Stomach (tissue), 9 donors: ENCODE measurements around the gene NTRK2. TPM values are rescaled to one million over a fixed set of nuclear protein-coding genes. Genes with fewer than 3 reads are reported as not detected.

Source experiments
- DNase-seq, 2 donors: peaks; one replicate each; pipeline versions ENCODE4 v3.0.0 to v3.0.0-alpha.2; 2013 to 2019
- H3K27ac ChIP-seq, 5 donors: fragments of 200-600 bp in 4 of 5; sonication (generic) in 4 of 5; one replicate each; pipeline ENCODE4 v1.5.1; 2013 to 2019; ENCODE audit warnings: mild to moderate bottlenecking in 1 of 5, moderate library complexity in 1 of 5
- H3K27me3 ChIP-seq, 3 donors: fragments of 200-600 bp; sonication (generic); one replicate each; pipeline ENCODE4 v1.5.1; 2017 to 2019; ENCODE audit warnings: mixed run types in 1 of 3
- H3K36me3 ChIP-seq, 4 donors: fragments of 200-600 bp; sonication (generic); 1 replicate in 3 of 4; 2 replicates in 1 of 4; pipeline ENCODE4 v1.5.1; 2016 to 2019
- H3K4me1 ChIP-seq, 4 donors: fragments of 200-600 bp; sonication (generic); one replicate each; pipeline ENCODE4 v1.5.1; 2016 to 2019
- H3K4me3 ChIP-seq, 4 donors: fragments of 200-600 bp; sonication (generic) in 3 of 4; one replicate each; pipeline ENCODE4 v1.5.1; 2016 to 2019; ENCODE audit warnings: mild to moderate bottlenecking in 1 of 4
- H3K9me3 ChIP-seq, 4 donors: fragments of 200-600 bp; sonication (generic); one replicate each; pipeline ENCODE4 v1.5.1; 2016 to 2019
- EP300 ChIP-seq: sonication (generic); formaldehyde crosslinking; IDR thresholded peaks from one replicate; pipeline ENCODE4 v1.6.1; 2017; ENCODE audit warnings: antibody characterized with exemption
- POLR2A ChIP-seq, 4 donors: fragments of 450-650 bp; IDR thresholded peaks; one replicate each; pipeline ENCODE4 v1.6.1; 2016; ENCODE audit warnings: antibody characterized with exemption in 4 of 4, control low read depth in 2 of 4, mild to moderate bottlenecking in 1 of 4, moderate library complexity in 1 of 4
- POLR2AphosphoS5 ChIP-seq, 3 donors: sonication (generic); formaldehyde crosslinking; IDR thresholded peaks; one replicate each; pipeline ENCODE4 v1.6.1; 2016; ENCODE audit warnings: antibody characterized with exemption in 3 of 3
- WGBS, 5 donors: extraction: QIAGEN DNeasy Blood & Tissue Kit in 3 of 5; methylation state at CpG; one replicate each; pipeline versions ENCODE4 v1.1.5 to v1.1.7; 2013 to 2018; 5-methylcytosine and 5-hydroxymethylcytosine counted together
- intact Hi-C: fragments of 100-400 bp; cut with DNase I; formaldehyde crosslinking; loops from one replicate; pipeline ENCODE4 v1.15.1; 2023; ENCODE audit warnings: low total_unique reads
- polyA plus RNA-seq, 3 donors: library from polyadenylated mRNA; stranded (reverse); fragments of 200-250 nt; gene quantifications; one replicate each; pipeline ENCODE4 v1.2.3, GENCODE V29; 2013
- total RNA-seq, 5 donors: library from RNA; depleted of rRNA; stranded (reverse); fragments of >200 nt; gene quantifications; one replicate each; pipeline versions ENCODE4 v1.1.0 to v1.2.3, GENCODE V29; 2014 to 2016
- TF ChIP-seq, protein P1 (sequence below), 7 experiments: fragments of 450-650 bp in 4 of 7; fragments of 200-600 bp in 3 of 7; sonication (generic) in 3 of 7; IDR thresholded peaks; one replicate each; pipeline ENCODE4 v1.5.1; 2016 to 2019; ENCODE audit warnings: antibody characterized with exemption in 7 of 7, control low read depth in 2 of 7, mild to moderate bottlenecking in 1 of 7
- donor health status: healthy with polysubstance abuse.
- donor health status: Bipolar disorder and iron deficiency.
- donor health status: healthy.

Gene NTRK2
- total and polyA plus RNA-seq, 8 donors: 0.06 to 8.8 (median 2.6) TPM

GRCh38 chr9:85007748-85008147 is 338.2 kb downstream of the NTRK2 start:
- Histone ChIP-seq H3K4me1 (no peaks in the 10 kb centered on the region), H3K36me3 (no peaks in the 10 kb centered on the region), H3K27ac (no peak overlapping the region), H3K4me3 (no peak overlapping the region), H3K27me3 (no peaks in the 10 kb centered on the region), H3K9me3 (no peaks in the 10 kb centered on the region)
- DNase-seq: no peak
- WGBS, 5 donors: 89 to 100% (median 97%) methylated on average over 1 of the region's 1 CpG
- intact Hi-C loops: no loop called here
- TF ChIP-seq POLR2AphosphoS5 (IDR thresholded peaks at IDR 0.05) (no peak), POLR2A (IDR thresholded peaks at IDR 0.05) (no peak), EP300 (no peak)
- TF ChIP-seq, protein P1, sequence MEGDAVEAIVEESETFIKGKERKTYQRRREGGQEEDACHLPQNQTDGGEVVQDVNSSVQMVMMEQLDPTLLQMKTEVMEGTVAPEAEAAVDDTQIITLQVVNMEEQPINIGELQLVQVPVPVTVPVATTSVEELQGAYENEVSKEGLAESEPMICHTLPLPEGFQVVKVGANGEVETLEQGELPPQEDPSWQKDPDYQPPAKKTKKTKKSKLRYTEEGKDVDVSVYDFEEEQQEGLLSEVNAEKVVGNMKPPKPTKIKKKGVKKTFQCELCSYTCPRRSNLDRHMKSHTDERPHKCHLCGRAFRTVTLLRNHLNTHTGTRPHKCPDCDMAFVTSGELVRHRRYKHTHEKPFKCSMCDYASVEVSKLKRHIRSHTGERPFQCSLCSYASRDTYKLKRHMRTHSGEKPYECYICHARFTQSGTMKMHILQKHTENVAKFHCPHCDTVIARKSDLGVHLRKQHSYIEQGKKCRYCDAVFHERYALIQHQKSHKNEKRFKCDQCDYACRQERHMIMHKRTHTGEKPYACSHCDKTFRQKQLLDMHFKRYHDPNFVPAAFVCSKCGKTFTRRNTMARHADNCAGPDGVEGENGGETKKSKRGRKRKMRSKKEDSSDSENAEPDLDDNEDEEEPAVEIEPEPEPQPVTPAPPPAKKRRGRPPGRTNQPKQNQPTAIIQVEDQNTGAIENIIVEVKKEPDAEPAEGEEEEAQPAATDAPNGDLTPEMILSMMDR (IDR thresholded peaks at IDR 0.05): no peak

DNA sequence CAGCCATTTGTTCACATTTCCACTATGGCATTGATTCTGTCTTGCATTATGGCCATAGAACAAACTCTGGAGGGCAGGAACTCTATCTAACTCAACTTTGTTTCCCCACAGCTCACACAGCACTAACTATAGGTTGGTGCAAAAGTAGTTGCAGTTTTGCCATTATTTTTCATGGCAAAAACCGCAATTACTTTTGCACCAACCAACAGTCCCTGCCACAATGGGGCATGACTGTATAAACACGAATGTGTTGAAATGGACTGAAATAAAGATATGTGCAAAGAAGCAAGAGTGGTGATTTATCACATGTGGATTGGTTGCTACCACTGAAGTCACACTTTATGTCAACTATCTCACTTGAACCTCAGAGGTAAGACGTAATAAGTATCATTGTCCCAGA is 338.7 kb downstream of the NTRK2 start:
- H3K27me3 ChIP-seq: no peaks in the 10 kb centered on the region
- no peaks in the 10 kb centered on the region for H3K4me1 ChIP-seq
- H3K4me3 ChIP-seq: no peak overlapping the region
- TF ChIP-seq EP300 (no peak), POLR2A (IDR thresholded peaks at IDR 0.05) (no peak), POLR2AphosphoS5 (IDR thresholded peaks at IDR 0.05) (no peak)
- TF ChIP-seq, protein P1 (IDR thresholded peaks at IDR 0.05): no peak
- intact Hi-C loops: no loop called here
- H3K27ac ChIP-seq: no peak overlapping the region
- no peaks in the 10 kb centered on the region for H3K9me3 ChIP-seq
- H3K36me3 ChIP-seq: no peaks in the 10 kb centered on the region
- no peak for DNase-seq
- 88 to 98% (median 94%) methylated on average over 3 of the region's 3 CpGs for WGBS, 5 donors

GRCh38 chr9:85009251-85009650 is 339.7 kb downstream of the NTRK2 start:
- 75 to 88% (median 83%) methylated on average over 1 of the region's 1 CpG for WGBS, 5 donors
- Histone ChIP-seq H3K4me1 (no peaks in the 10 kb centered on the region), H3K27ac (no peak overlapping the region), H3K4me3 (no peak overlapping the region), H3K27me3 (no peaks in the 10 kb centered on the region), H3K9me3 (no peaks in the 10 kb centered on the region), H3K36me3 (no peaks in the 10 kb centered on the region)
- intact Hi-C loops: no loop called here
- no peak for DNase-seq
- TF ChIP-seq POLR2A (IDR thresholded peaks at IDR 0.05): no peak
- no peak for TF ChIP-seq EP300
- TF ChIP-seq, protein P1 (IDR thresholded peaks at IDR 0.05): no peak
- no peak for TF ChIP-seq POLR2AphosphoS5 (IDR thresholded peaks at IDR 0.05)

DNA sequence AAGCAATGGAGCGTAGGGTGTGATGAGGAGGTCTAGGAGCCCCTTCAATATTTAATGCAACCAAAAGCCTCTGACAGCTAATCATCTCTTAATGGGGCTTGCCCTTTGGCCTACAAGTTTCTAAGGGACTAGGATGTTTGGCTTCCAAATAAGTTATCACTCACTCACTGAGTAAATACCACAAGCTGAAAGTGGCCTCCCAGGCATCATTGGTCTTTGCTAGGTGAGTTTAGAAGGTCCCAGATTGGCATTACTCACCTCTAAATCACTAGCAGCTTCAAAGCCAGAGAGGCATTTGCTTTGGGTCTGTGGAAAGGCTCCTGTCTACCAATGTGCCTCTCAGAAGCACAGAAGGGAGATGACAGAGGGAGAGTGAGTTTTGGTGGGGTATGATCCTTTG is 344.2 kb downstream of the NTRK2 start:
- 89 to 97% (median 93%) methylated on average over 1 of the region's 1 CpG for WGBS, 5 donors
- no peaks in the 10 kb centered on the region for H3K9me3 ChIP-seq
- no peaks in the 10 kb centered on the region for H3K27me3 ChIP-seq
- no peaks in the 10 kb centered on the region for H3K4me1 ChIP-seq
- no peak overlapping the region for H3K4me3 ChIP-seq
- no peak for TF ChIP-seq POLR2AphosphoS5 (IDR thresholded peaks at IDR 0.05)
- TF ChIP-seq EP300: no peak
- no peak for TF ChIP-seq POLR2A (IDR thresholded peaks at IDR 0.05)
- TF ChIP-seq, protein P1 (IDR thresholded peaks at IDR 0.05): no peak
- no peaks in the 10 kb centered on the region for H3K36me3 ChIP-seq
- intact Hi-C loops: no loop called here
- DNase-seq: peak in 1 of 2 donors; percentile 21
- no peak overlapping the region for H3K27ac ChIP-seq
